NB4 (cell line): Measurements from ENCODE around the gene JPH3.

Source experiments
- MYC ChIP-seq: IDR thresholded peaks from 2 replicates; pipeline ENCODE4 v1.6.1; 2011; ENCODE audit warnings: low read depth, low read length
- POLR2A ChIP-seq: IDR thresholded peaks from 2 replicates; pipeline ENCODE4 v1.6.1; 2011; ENCODE audit warnings: mild to moderate bottlenecking; ENCODE audit not compliant: insufficient read length; ENCODE audit errors: extremely low read depth
- TF ChIP-seq, protein P1 (sequence below): IDR thresholded peaks from one replicate; pipeline ENCODE4 v1.5.1; 2012; ENCODE audit warnings: low read depth, low read length

- TF ChIP-seq, protein P1, sequence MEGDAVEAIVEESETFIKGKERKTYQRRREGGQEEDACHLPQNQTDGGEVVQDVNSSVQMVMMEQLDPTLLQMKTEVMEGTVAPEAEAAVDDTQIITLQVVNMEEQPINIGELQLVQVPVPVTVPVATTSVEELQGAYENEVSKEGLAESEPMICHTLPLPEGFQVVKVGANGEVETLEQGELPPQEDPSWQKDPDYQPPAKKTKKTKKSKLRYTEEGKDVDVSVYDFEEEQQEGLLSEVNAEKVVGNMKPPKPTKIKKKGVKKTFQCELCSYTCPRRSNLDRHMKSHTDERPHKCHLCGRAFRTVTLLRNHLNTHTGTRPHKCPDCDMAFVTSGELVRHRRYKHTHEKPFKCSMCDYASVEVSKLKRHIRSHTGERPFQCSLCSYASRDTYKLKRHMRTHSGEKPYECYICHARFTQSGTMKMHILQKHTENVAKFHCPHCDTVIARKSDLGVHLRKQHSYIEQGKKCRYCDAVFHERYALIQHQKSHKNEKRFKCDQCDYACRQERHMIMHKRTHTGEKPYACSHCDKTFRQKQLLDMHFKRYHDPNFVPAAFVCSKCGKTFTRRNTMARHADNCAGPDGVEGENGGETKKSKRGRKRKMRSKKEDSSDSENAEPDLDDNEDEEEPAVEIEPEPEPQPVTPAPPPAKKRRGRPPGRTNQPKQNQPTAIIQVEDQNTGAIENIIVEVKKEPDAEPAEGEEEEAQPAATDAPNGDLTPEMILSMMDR, result no peak
- TF ChIP-seq MYC (no peak), POLR2A (no peak)
Measured at GRCh38 chr16:87556941-87557459, 45.3 kb upstream of the JPH3 start.
